Stimulated activated CD8-positive, alpha-beta memory T cell treated with anti-CD3 and anti-CD28 coated beads, Interleukin-12 subunit alpha, Interleukin-12 subunit beta, amount 100 ng/mL, for 1 hour (primary cell): ENCODE results near the gene SORBS1.

Source experiments
- DNase-seq: peaks from one replicate; pipeline ENCODE4 v3.0.0-alpha.2; 2020; ENCODE audit warnings: low read depth

The SORBS1 gene

GRCh38 chr10:95539560-95540284, 21.4 kb downstream of the SORBS1 start:
- DNase-seq = no peak

- no peak for DNase-seq
Measured at GRCh38 chr10:95538412-95538811, 22.8 kb downstream of the SORBS1 start.

GRCh38 chr10:95537542-95537927, 23.6 kb downstream of the SORBS1 start:
- no peak for DNase-seq

- no peak for DNase-seq
Measured at GRCh38 chr10:95536894-95537541, 24.2 kb downstream of the SORBS1 start.

- DNase-seq = no peak
Measured at GRCh38 chr10:95536017-95536416, 25.2 kb downstream of the SORBS1 start.

GRCh38 chr10:95535526-95535925, 25.6 kb downstream of the SORBS1 start:
- DNase-seq = no peak

GRCh38 chr10:95533590-95533989, 27.6 kb downstream of the SORBS1 start:
- no peak for DNase-seq

- no peak for DNase-seq
Measured at GRCh38 chr10:95532536-95532935, 28.6 kb downstream of the SORBS1 start.

GRCh38 chr10:95531994-95532399, 29.2 kb downstream of the SORBS1 start:
- no peak for DNase-seq

- no peak for DNase-seq
Measured at GRCh38 chr10:95531058-95531809, 29.9 kb downstream of the SORBS1 start.

GRCh38 chr10:95530561-95530960, 30.6 kb downstream of the SORBS1 start:
- no peak for DNase-seq

- no peak for DNase-seq
Measured at GRCh38 chr10:95530029-95530428, 31.1 kb downstream of the SORBS1 start.

GRCh38 chr10:95526044-95526443, 35.1 kb downstream of the SORBS1 start:
- DNase-seq = no peak

- DNase-seq = no peak
Measured at GRCh38 chr10:95525033-95525418, 36.1 kb downstream of the SORBS1 start.

- no peak for DNase-seq
Measured at GRCh38 chr10:95524358-95525032, 36.7 kb downstream of the SORBS1 start.

- no peak for DNase-seq
Measured at GRCh38 chr10:95522117-95522516, 39.1 kb downstream of the SORBS1 start.

GRCh38 chr10:95520617-95521016, 40.6 kb downstream of the SORBS1 start:
- DNase-seq = no peak

- DNase-seq = no peak
Measured at GRCh38 chr10:95518455-95519452, 42.4 kb downstream of the SORBS1 start.

- DNase-seq = no peak
Measured at GRCh38 chr10:95517536-95518454, 43.4 kb downstream of the SORBS1 start.

GRCh38 chr10:95516774-95517373, 44.3 kb downstream of the SORBS1 start:
- no peak for DNase-seq
